Activated gamma-delta T cell treated with anti-CD3 and anti-CD28 coated beads, Interleukin-2, amount 50 U/mL, for 16 hours (primary cell): Measurements from ENCODE around the gene MED13L.

Source experiments
- DNase-seq: peaks from one replicate; pipeline ENCODE4 v3.0.0-alpha.2; 2020; ENCODE audit warnings: low read depth

The MED13L gene

GRCh38 chr12:116180448-116180847 lies 97.0 kb downstream of the MED13L start:
- no peak for DNase-seq

DNA sequence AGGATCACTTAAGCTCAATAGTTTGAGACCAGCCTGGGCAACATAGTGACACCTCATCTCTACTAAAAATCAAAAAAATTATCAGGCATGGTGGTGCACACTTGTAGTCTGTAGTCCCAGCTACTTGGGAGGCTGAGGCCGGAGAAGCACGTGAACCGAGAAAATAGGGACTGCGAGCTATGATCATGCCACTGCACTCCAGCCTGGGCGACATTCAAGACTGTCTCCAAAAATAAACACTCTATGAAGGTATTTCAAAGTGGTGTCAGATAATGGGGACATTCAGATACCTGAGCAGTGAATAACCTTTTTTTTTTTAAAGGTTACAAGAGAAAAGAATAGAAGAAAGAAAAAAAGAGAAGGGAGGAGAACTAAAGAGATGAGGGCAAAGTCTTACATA lies 98.1 kb downstream of the MED13L start:
- no peak for DNase-seq

DNA sequence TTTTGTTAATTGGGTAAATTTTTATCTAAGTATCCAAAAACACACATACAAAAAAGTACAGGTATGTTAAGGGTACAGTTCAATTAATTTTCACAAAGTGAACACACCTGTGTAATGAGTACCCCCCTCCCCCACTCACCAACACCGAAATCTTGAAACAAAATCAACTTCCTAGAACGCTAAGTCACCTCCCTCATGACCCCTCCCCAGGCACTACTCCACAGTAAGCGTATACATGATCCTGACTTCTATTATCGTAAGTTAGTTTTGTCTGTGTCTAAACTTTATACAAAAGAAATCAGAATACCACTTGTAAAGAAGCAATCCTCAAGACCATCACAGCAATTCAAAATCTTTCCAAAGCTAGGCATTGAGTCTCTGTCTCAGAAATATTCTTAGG lies 100.5 kb downstream of the MED13L start:
- no peak for DNase-seq

- DNase-seq, result no peak
These were observed 102.6 kb downstream of the MED13L start for GRCh38 chr12:116174904-116175303.

- DNase-seq, result no peak
These were observed 103.5 kb downstream of the MED13L start for GRCh38 chr12:116174006-116174405.

- no peak for DNase-seq
These were observed 105.2 kb downstream of the MED13L start for GRCh38 chr12:116172224-116172849.

DNA sequence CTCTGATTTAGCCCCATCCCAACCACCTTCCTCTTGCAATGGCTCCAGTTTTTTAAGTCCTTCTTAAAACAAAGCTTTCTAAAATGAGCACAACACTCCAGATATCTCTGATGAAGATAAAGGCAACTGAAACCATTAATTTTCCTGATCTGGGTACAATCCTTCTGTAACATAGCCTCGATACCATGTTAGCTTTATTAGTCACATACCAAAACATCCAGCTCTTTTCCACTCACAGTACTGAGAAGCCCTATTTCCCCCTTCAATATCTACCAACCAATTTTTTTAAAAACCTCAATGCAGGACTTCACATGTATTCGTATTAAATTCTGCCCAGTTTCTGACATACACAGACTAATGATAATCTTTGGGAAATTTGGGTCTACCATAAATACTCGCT lies 105.9 kb downstream of the MED13L start:
- no peak for DNase-seq

GRCh38 chr12:116169071-116169470 lies 108.4 kb downstream of the MED13L start:
- no peak for DNase-seq

DNA sequence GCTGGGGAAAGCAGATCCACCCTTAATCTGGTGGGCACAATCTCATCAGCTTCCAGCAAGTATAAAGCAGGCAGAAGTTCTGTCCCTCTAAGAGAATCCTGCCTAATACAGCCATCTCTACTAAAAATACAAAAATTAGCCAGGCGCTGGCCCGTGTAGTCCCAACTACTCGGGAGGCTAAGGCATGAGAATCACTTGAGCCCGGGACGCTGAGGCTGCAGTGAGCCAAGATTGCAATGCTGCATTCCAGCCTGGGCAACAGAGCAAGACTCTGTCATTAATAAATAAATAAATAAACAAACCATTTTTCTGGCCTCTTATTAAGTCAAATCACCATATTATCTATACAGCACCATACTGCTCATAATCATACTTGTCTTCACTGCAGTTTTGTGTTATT lies 111.2 kb downstream of the MED13L start:
- no peak for DNase-seq

DNA sequence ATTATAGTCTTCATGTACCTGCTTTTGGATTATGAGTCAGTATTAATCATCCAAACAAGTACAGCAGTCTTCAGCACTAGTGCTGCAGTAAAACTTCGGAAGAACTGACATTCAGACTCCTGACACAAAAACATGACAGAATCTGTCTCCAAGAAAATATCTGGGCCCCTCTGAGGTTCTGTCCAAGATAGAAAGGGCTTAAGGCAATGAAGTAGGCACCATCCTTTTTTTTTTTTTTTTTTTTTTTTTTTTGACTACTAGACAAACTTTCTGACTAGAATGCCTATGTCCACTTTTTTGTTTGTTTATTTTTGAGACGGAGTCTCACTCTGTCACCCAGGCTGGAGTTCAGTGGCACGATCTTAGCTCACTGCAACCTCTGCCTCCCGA lies 112.5 kb downstream of the MED13L start:
- no peak for DNase-seq

- DNase-seq, result no peak
These were observed 113.0 kb downstream of the MED13L start for GRCh38 chr12:116164250-116165035.

DNA sequence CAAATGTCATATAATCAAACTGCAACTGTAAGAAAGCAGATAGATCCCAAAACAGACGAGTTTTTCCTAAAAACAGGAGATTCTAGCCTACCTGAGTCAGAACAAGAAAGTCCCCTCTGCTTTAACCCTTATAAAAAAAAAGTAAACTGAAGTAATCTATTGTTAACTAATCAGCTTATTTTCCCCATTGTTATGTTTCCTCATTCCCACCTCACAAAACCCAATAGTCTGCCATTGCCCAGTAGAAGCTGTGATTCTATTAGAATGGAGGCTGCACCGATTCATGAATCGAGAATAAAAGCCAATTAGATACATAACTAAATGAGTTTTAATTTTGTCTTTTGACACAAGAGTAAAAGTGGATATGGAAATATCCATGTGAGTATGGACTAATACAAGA lies 115.4 kb downstream of the MED13L start:
- no peak for DNase-seq

DNA sequence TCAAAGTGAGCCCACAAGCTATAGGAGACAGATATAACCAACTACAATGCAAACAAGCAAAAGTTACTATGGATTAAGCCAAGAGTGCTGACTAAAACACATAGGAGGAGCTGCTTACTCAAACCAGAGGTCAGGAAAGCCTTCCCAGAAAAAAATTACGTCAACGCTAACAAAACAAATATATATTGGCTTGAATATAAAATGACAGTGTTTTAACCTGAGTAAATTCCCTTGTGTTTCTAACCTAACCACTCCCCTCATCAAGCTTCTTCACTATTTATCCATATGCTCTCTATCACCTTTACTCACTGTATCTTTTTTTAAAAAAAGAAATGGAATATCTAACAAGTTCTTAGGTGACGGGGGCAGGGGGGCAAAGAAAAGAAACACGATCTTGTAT lies 115.9 kb downstream of the MED13L start:
- DNase-seq, result no peak

DNA sequence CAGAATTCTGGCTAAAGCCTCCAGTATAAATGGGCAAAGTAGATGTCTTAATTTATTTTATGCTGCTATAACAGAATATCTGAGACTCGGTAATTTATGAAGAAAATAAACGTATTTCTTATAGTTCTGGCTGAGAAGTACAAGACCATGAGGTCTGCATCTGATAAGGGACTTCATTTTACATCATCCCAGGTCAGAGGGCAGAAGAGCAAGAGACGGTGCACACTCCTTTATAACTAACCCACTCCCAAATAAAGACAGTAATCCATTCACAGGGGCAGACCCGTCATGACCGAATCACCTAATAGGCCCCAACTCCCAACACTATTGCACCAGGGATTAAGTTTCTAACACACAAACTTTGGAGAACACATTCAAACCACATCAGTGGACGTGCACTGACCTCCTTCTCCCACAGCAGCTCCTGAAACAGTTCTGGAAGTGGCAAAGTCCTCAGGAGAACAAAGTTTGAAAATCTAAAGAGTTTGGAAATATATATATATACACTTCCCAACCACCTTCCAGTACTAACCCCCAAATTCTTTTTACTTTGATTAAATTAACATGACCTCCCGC lies 116.5 kb downstream of the MED13L start:
- no peak for DNase-seq

- no peak for DNase-seq
These were observed 117.3 kb downstream of the MED13L start for GRCh38 chr12:116160231-116160630.

- DNase-seq, result no peak
These were observed 117.8 kb downstream of the MED13L start for GRCh38 chr12:116159593-116160200.

DNA sequence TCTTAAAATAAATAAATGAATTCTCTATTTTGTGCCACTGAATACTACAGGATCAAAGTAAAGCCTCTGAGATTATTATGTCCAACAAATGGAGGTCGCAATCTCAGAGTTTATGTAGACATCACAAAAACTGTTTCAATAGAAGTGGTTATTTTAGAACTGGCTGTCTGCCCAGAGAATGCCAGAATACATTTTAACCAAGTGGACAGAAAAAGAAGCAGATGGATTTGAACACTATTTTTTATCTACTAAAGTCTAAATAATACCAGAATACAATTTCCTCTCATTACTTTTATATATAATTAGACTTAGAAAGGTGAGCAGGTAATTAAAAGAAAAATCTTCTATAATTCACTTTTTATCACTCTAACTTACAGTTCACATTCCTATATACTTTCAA lies 118.3 kb downstream of the MED13L start:
- no peak for DNase-seq

- DNase-seq, result no peak
These were observed 119.6 kb downstream of the MED13L start for GRCh38 chr12:116157845-116158267.

- DNase-seq, result no peak
These were observed 120.9 kb downstream of the MED13L start for GRCh38 chr12:116156614-116157013.

DNA sequence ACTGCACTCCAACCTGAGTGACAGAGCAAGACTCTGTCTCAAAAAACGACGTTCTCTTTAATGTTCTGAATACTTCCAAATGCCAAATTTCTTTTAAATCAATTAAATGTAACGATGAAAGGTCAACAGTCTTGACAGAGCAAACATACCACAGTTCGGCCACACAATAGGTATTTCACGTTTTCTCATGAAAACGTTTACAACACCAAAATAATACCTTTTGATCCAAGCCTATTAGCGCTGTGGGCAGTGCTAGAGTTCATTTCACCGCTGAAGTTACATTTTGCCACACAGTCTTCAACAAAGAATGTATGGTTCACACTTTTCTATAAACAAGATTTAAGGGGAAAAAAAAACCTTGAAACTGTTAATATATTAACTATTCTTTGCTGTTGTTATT lies 122.1 kb downstream of the MED13L start:
- DNase-seq, result no peak

DNA sequence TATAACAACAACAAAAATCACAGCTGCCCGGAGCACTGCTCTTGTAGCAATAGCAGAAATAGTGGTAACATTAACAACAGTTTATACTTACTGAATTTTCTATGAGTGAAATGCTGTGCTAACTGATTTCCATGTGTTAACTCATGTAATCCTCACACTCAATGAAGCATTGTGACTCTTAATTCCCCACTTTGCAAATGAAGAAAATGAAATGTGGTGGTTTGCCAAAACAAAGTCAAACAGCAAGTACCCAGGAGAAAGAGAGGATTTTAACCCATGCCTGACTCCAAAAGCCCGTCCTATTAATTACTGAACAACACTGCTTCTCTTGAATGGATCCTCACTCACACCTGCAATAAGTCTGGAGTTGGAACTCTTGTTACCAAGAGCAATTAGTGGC lies 123.5 kb downstream of the MED13L start:
- DNase-seq, result no peak

GRCh38 chr12:116153113-116153512 lies 124.4 kb downstream of the MED13L start:
- DNase-seq, result no peak

DNA sequence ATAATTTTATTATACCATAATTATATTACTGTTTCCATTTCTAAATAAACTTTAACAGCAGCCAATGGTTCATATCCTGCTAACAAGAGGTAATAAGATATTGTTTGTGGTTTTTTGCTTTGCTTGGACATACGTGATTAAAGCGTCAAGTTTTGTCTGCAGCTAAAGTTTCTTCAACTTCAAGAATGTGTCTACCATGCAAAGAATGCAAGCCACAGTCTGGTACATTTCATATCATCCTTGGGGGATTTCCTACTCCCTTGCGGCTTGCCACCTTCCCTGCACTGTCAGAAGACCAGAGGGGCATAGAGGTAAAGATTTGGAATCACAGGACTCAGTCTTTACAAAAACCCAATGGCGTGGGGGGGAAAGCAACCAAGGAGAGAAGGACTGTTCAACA lies 125.2 kb downstream of the MED13L start:
- DNase-seq, result no peak
